Endometrial microvascular endothelial cells (primary cell): ENCODE results near the gene FAM153A. TPM values are rescaled to one million over a fixed set of nuclear protein-coding genes. Genes with fewer than 3 reads are reported as not detected.
"Not testable (repeated sequence)": the region's sequence is repeated elsewhere in the genome, so short reads cannot be mapped to it uniquely, and the experiment has no call there.

Source experiments
- in situ Hi-C: cut with HindIII; loops from 2 replicates; pipeline ENCODE4 v1.10.0; 2017; ENCODE audit warnings: low sequenced_read_pairs, low pct_unique_long_range_greater_than_20kb; ENCODE audit errors: inconsistent ontology term
- total RNA-seq: library from RNA; depleted of rRNA; stranded (reverse); fragments of >200 nt; gene quantifications from one replicate; pipeline ENCODE4 v1.2.3, GENCODE V29; 2015; ENCODE audit errors: inconsistent ontology term

FAM153A gene
- total RNA-seq: not detected

DNA sequence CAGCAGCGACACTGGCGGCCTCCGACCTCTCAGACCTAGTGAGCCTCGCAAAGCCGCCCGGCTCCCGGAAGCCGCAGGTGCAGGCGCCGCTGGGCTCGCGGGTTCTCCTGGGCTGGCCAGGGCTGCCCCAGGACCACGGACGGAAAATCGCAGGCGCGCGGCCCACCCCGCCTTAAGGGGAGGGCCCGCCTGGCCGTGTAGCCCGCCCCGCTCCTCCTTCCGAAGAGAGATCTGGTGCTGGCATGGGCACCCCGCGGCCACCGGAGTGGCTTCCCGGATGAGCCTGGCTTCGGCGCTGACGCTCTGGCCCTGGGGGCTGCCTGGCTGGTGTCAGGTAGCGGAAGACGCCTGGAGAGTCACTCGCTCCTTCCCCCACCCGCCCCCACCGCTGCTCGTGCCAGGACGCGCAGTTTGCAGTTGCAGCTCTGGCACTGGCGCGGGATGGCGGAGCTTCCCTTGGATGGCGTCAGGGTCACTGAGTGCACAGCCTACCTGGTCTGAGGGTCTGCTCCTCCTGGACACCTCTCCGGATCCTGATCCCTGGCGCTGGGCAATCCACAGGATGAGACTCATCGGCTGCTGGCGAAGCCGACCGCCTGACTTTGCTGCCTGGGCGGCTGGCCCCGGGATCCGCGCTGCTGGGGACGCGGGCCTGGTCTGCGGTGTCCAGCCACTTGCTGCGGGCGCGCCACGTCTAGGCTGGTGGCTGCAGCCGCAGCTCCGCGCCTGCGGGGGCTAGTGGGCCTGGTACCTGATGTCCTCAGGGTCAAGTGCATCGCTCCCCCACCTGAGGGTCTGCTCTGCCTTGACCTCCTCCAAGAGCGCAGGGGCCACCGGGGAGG, at the start of gene FAM153A:
FAM153A (minus strand) TSS at position 108 of the 842 bp plus-strand sequence.
- in situ Hi-C loops: not testable (repeated sequence)

DNA sequence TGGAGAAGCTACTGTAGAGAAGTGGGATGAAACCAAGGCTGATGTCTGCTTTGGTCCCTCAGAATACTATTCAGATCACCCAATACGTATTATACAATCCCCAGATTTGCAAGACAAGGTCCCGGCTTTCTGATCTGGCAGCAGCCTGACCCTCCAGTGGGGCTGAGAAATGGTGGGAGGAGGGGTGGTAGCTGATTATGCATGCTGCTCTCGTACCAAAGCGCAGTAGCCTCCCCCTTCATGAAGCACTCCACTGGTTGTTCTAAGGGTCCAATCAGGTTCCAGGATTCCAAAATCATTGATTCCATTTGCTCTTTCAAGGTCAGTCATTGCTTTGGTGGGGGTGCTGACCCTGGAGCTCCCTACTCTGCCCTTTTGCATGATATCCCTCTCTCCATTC, 49.6 kb upstream of the FAM153A start:
- in situ Hi-C loops: not testable (repeated sequence)

- in situ Hi-C loops: not testable (repeated sequence)
These were observed 43.4 kb upstream of the FAM153A start for GRCh38 chr5:177826073-177826472.

- in situ Hi-C loops: not testable (repeated sequence)
These were observed 42.1 kb upstream of the FAM153A start for GRCh38 chr5:177824776-177825175.

- in situ Hi-C loops: not testable (repeated sequence)
These were observed 39.8 kb upstream of the FAM153A start for GRCh38 chr5:177822489-177822888.

GRCh38 chr5:177819664-177820063, 37.0 kb upstream of the FAM153A start:
- in situ Hi-C loops: not testable (repeated sequence)

DNA sequence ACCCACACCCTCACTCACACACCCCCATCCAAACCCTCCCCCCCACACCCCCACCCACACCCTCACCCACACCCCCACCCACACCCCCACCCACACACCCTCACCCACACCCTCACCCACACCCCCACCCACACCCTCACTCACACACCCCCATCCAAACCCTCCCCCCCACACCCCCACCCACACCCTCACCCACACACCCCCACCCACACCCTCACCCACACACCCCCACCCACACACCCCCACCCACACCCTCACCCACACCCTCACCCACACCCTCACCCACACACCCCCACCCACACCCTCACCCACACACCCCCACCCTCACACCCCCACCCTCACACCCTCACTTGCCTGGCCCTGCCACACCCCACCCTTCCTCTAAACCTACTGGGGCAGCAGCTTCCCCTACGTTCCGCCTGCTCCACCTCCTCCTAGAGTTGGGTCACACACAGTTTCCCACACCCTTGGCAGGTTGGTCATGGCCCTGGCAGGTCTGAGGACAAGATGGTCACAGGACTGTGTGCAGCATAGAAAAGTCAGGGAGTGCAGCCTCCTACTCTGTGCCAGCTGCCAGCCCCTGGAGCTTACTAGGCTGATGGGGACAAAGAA, 30.2 kb upstream of the FAM153A start:
- in situ Hi-C loops: not testable (repeated sequence)

GRCh38 chr5:177812160-177812743, 29.6 kb upstream of the FAM153A start:
- in situ Hi-C loops: not testable (repeated sequence)

GRCh38 chr5:177809209-177809913, 26.7 kb upstream of the FAM153A start:
- in situ Hi-C loops: not testable (repeated sequence)

DNA sequence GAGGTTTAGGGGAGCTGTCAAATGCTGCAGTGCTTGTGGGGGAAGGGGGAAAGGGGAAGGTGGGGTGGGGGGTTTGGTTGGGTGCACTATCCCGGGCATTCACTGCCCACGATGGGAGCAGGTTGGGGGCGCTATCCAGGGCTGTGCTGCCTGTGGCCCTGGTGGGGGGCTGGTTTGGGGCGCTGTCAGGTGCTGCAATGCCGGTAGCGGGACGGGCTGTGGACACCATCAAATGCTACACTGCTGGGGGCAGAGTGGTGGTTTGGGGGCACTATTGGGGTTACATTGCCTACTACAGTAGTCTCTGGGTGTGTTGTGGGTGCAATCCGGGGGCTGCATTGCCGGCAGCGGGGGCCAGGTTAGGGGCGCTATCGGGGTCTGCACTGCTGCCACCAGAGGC, 25.7 kb upstream of the FAM153A start:
- in situ Hi-C loops: not testable (repeated sequence)

DNA sequence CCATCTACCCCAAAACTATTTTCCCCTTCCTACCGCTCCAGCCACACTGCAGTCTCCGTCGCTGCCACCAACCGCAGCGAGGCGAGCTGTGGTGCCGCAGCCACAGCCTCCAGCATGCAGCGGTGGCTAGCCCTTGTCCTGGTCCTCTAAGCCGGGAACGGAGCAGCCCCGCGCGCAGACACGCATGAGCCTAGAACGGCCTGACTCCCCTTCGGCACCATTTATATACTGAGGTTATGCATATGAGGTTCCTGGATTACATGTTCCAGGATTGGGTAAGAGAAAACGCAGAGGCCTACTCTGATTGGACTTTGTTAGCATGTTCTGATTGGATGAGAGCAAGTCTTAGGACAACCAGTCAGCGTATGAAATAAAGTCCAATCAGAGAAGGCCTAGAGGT, 24.6 kb upstream of the FAM153A start:
- in situ Hi-C loops: not testable (repeated sequence)

GRCh38 chr5:177801427-177801826, 18.7 kb upstream of the FAM153A start:
- in situ Hi-C loops: not testable (repeated sequence)

GRCh38 chr5:177798237-177798840, 15.6 kb upstream of the FAM153A start:
- in situ Hi-C loops: not testable (repeated sequence)

- in situ Hi-C loops: not testable (repeated sequence)
These were observed 10.6 kb upstream of the FAM153A start for GRCh38 chr5:177793272-177793671.

GRCh38 chr5:177791649-177792048, 8.9 kb upstream of the FAM153A start:
- in situ Hi-C loops: not testable (repeated sequence)

DNA sequence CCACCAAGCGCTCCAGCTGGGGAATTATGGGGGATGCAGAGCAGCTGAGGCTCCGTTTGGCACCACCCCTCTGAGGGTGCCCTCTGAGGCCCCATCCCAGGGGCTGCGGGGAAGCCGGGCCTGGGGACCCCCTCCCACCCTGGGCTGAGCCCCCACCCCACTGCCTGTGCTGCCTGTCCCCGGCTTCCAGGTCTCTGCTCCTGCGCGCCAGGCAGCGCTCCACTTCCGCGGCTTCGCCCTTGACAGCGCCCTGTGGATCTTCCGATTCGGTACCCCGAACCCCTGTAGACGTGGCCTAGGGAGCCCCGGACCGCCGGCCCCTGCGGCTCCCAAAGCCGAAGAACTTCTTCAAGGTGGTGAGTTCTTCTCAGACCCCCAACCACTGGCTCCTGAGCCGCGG, 530 bp downstream of the FAM153A start:
- in situ Hi-C loops: not testable (repeated sequence)

GRCh38 chr5:177771206-177771605, 11.5 kb downstream of the FAM153A start:
- in situ Hi-C loops: not testable (repeated sequence)

- in situ Hi-C loops: not testable (repeated sequence)
These were observed 12.1 kb downstream of the FAM153A start for GRCh38 chr5:177770646-177771045.
